GM12875 (cell line): ENCODE data around the gene MRPL40.
"Not testable (repeated sequence)": the region's sequence is repeated elsewhere in the genome, so short reads cannot be mapped to it uniquely, and the experiment has no call there.

ENCODE experiments used
- H3K4me3 ChIP-seq: one replicate; pipeline ENCODE4 v1.5.1; 2011; ENCODE audit warnings: low read depth, low read length, control low read depth
- CTCF ChIP-seq: IDR thresholded peaks from 2 replicates; pipeline ENCODE4 v1.5.1; 2011; ENCODE audit warnings: low read depth, mild to moderate bottlenecking, control low read depth, inconsistent platforms, low read length, moderate library complexity, borderline replicate concordance; ENCODE audit not compliant: insufficient read depth

Gene MRPL40

DNA sequence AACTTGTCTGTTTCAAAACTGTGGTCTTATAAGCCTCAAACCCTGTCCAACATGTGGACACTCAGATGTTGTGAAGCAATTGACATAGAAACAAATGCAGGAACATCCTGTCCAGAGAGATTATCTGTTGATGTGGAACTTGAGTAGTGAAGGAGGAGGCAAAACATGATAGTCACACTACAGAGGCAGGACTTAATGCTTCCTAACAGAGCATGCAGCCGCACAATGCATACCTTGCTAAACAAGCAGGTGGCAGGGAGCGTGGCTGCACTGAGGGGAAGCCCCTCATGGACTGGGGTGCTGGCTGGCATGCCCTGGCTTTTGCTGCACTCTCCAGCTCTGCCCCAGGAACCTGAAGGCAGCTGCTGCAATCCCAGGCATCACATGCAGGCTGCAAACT lies 9.8 kb downstream of the MRPL40 start:
- TF ChIP-seq CTCF, result no peak
- no peak overlapping the region for H3K4me3 ChIP-seq

GRCh38 chr22:19443544-19444211 lies 11.3 kb downstream of the MRPL40 start:
- no peak for TF ChIP-seq CTCF

GRCh38 chr22:19445279-19445982 lies 13.1 kb downstream of the MRPL40 start:
- H3K4me3 ChIP-seq, result not testable (repeated sequence)

More at GRCh38 chr22:19443544-19444211, 11.3 kb downstream of the MRPL40 start:
- no peak overlapping the region for H3K4me3 ChIP-seq

GRCh38 chr22:19446603-19447329 lies 14.4 kb downstream of the MRPL40 start:
- peak overlapping the region; percentile 82 for H3K4me3 ChIP-seq
- no peak for TF ChIP-seq CTCF

DNA sequence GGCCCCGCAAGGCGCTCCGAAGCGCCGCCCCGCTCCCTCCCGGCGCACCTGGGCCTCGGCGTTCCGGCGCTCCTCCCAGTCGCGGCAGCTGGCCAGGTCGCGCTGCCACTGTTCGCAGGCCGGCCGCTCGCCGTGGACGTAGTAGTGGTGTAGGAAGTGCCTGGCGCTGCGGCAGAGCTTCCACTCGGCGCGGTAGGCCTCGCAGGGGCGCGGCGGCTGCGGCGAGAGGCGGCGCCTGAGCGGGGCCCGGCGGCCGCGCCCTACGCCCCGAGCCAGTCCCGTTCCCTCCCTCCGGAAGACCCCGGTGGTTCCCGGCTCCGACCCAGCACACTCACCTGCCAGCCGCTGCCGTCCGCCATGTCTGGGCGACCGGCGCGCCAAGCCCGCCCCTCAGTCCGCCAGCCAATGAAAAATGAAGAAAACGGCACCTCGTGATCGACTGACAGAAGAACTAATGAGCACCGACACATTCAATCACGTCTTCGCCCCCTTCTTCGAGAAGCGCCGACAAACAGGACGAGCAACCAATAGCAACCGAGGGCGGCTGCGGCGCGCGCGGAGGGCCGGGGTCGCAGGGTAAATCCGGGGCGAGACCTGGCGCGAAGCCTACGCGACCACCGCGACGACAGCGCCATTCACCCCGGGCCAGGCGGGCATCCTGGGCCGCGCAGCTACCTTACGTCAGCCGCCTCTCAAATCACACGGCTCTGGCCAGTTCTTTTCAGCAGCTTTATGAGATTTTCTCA lies 15.2 kb downstream of the MRPL40 start, which contains the start of gene C22orf39:
Gene C22orf39 (minus strand): TSS at position 382 of the 746 bp plus-strand sequence. CDS start 23 bp downstream, at position 359.
- H3K4me3 ChIP-seq, result peak within 1 kb of the TSS; percentile 82
- TF ChIP-seq CTCF, result no peak

- H3K4me3 ChIP-seq, result peak overlapping the region; percentile 82
- no peak for TF ChIP-seq CTCF
Measured at GRCh38 chr22:19448076-19448607, 15.8 kb downstream of the MRPL40 start.
